Activated naive CD8-positive, alpha-beta T cell treated with anti-CD3 and anti-CD28 coated beads, Interleukin-2, amount 10 ng/mL, durations not matched to agents 7 days and 5 days (primary cell): Measurements from ENCODE around the gene HIRA. TPM values are rescaled to one million over a fixed set of nuclear protein-coding genes. Genes with fewer than 3 reads are reported as not detected.

Experiments
- ATAC-seq: fragments of 150-1000 bp; cut with Tn5 transposase; one replicate; pipeline ENCODE4 v1.10.0; 2021; ENCODE audit warnings: low read depth, moderate library complexity
- POLR2A ChIA-PET: fragments of 350-600 bp; sonication (Branson Sonifier 250); formaldehyde crosslinking; loops from one replicate; lab custom pipeline; 2021; ENCODE audit warnings: antibody characterized with exemption; lab: Charles Lee
- DNase-seq: peaks from one replicate; pipeline ENCODE4 v3.0.0; 2021
- H3K27ac Mint-ChIP-seq: one replicate; pipeline ENCODE4 v1.8.0; 2022; ENCODE audit warnings: mild to moderate bottlenecking, mixed read lengths
- H3K27me3 Mint-ChIP-seq: one replicate; pipeline ENCODE4 v1.8.0; 2022; ENCODE audit warnings: mild to moderate bottlenecking, moderate library complexity, mixed read lengths
- H3K36me3 Mint-ChIP-seq: one replicate; pipeline ENCODE4 v1.8.0; 2021; ENCODE audit warnings: mild to moderate bottlenecking, mixed read lengths
- H3K4me1 Mint-ChIP-seq: one replicate; pipeline ENCODE4 v1.8.0; 2021; ENCODE audit warnings: mixed read lengths
- H3K4me3 Mint-ChIP-seq: one replicate; pipeline ENCODE4 v1.8.0; 2022; ENCODE audit warnings: mild to moderate bottlenecking, moderate library complexity, mixed read lengths
- H3K9me3 Mint-ChIP-seq: one replicate; pipeline ENCODE4 v1.8.0; 2021; ENCODE audit warnings: mixed read lengths
- total RNA-seq, 2 experiments: library from RNA; stranded (reverse); gene quantifications; one replicate each; pipeline ENCODE4 v1.2.3, GENCODE V29; 2021

The HIRA gene
- total RNA-seq, 2 experiments from 2014 or later, result 37.8 to 42.7 TPM

- H3K9me3 Mint-ChIP-seq, result no peaks in the 10 kb centered on the region
- peak overlapping the region; percentile 89 for H3K27ac Mint-ChIP-seq
- no peaks in the 10 kb centered on the region for H3K27me3 Mint-ChIP-seq
- peaks cover 36% of the 10 kb centered on the region for H3K4me1 Mint-ChIP-seq
- POLR2A ChIA-PET, result interaction anchor here (1.0 to 6.9 kb wide), 3 partner anchors 9 to 16 kb away, joined by 4 to 70 read pairs (median 28); partner anchors contain the start of gene C22orf39
- ATAC-seq (peak; percentile 14), DNase-seq (no peak)
- peak overlapping the region; percentile 92 for H3K4me3 Mint-ChIP-seq
- peaks cover 17% of the 10 kb centered on the region for H3K36me3 Mint-ChIP-seq
These were observed 1.3 kb downstream of the HIRA start for GRCh38 chr22:19429950-19430889.

- no peak for DNase-seq
- Mint-ChIP-seq H3K9me3 (no peaks in the 10 kb centered on the region), H3K4me3 (no peak overlapping the region), H3K27ac (no peak overlapping the region), H3K4me1 (peaks cover 65% of the 10 kb centered on the region), H3K36me3 (peaks cover 17% of the 10 kb centered on the region), H3K27me3 (no peaks in the 10 kb centered on the region)
- ATAC-seq, result no peak
- POLR2A ChIA-PET, result no interaction called here
These were observed 7.4 kb downstream of the HIRA start for GRCh38 chr22:19424186-19424500.

GRCh38 chr22:19422440-19423301 lies 8.9 kb downstream of the HIRA start:
- Mint-ChIP-seq H3K27ac (peak overlapping the region; percentile 35), H3K36me3 (peaks cover 14% of the 10 kb centered on the region), H3K4me1 (peaks cover 63% of the 10 kb centered on the region), H3K4me3 (no peak overlapping the region), H3K9me3 (no peaks in the 10 kb centered on the region), H3K27me3 (no peaks in the 10 kb centered on the region)
- POLR2A ChIA-PET, result interaction anchor here (0.6 to 4.8 kb wide), 2 partner anchors 9 to 282 kb away, joined by 3 to 28 read pairs; partner anchors contain the start of genes HIRA and MRPL40
- DNase-seq, result no peak
- no peak for ATAC-seq

- Mint-ChIP-seq H3K27me3 (no peaks in the 10 kb centered on the region), H3K4me3 (peak overlapping the region; percentile 55), H3K27ac (peak overlapping the region; percentile 89), H3K4me1 (peaks cover 56% of the 10 kb centered on the region), H3K36me3 (peaks cover 20% of the 10 kb centered on the region), H3K9me3 (no peaks in the 10 kb centered on the region)
- DNase-seq (no peak), ATAC-seq (no peak)
- POLR2A ChIA-PET, result interaction anchor here (0.5 to 4.8 kb wide), 7 partner anchors 9 to 178 kb away, joined by 3 to 28 read pairs (median 3); partner anchors contain the start of genes CDC45, HIRA and MRPL40
These were observed 11.2 kb downstream of the HIRA start for GRCh38 chr22:19420321-19420720.

- Mint-ChIP-seq H3K4me1 (peaks cover 52% of the 10 kb centered on the region), H3K9me3 (no peaks in the 10 kb centered on the region), H3K4me3 (peak overlapping the region; percentile 55), H3K36me3 (peaks cover 20% of the 10 kb centered on the region), H3K27me3 (no peaks in the 10 kb centered on the region), H3K27ac (peak overlapping the region; percentile 89)
- POLR2A ChIA-PET, result interaction anchor here (0.5 to 4.8 kb wide), 6 partner anchors 10 to 179 kb away, joined by 3 to 28 read pairs (median 3); partner anchors contain the start of genes CDC45, HIRA and MRPL40
- DNase-seq (no peak), ATAC-seq (peak; percentile 94)
These were observed 11.9 kb downstream of the HIRA start for GRCh38 chr22:19419464-19420178.

- no peaks in the 10 kb centered on the region for H3K9me3 Mint-ChIP-seq
- peaks cover 20% of the 10 kb centered on the region for H3K36me3 Mint-ChIP-seq
- ATAC-seq (no peak), DNase-seq (no peak)
- H3K4me3 Mint-ChIP-seq, result peak overlapping the region; percentile 55
- H3K4me1 Mint-ChIP-seq, result peaks cover 51% of the 10 kb centered on the region
- POLR2A ChIA-PET, result interaction anchor here (1.8 to 4.8 kb wide), 2 partner anchors 10 to 12 kb away, joined by 4 to 28 read pairs; partner anchors contain the start of genes HIRA and MRPL40
- H3K27me3 Mint-ChIP-seq, result no peaks in the 10 kb centered on the region
- H3K27ac Mint-ChIP-seq, result peak overlapping the region; percentile 89
These were observed 12.5 kb downstream of the HIRA start for GRCh38 chr22:19419086-19419463.

- Mint-ChIP-seq H3K27ac (peak overlapping the region; percentile 46), H3K4me3 (no peak overlapping the region)
- no peak for ATAC-seq
These were observed 18.6 kb downstream of the HIRA start for GRCh38 chr22:19412923-19413322.

GRCh38 chr22:19412478-19412877 lies 19.1 kb downstream of the HIRA start:
- POLR2A ChIA-PET, result interaction anchor here (1.0 kb wide), 1 partner anchor 34 kb away, joined by 3 read pairs; no protein-coding TSS in a partner anchor
- Mint-ChIP-seq H3K4me3 (no peak overlapping the region), H3K4me1 (peaks cover 13% of the 10 kb centered on the region), H3K36me3 (peaks cover 16% of the 10 kb centered on the region), H3K27me3 (no peaks in the 10 kb centered on the region), H3K27ac (peak overlapping the region; percentile 46), H3K9me3 (no peaks in the 10 kb centered on the region)
- DNase-seq (no peak), ATAC-seq (no peak)

More at GRCh38 chr22:19412923-19413322, 18.6 kb downstream of the HIRA start:
- POLR2A ChIA-PET, result interaction anchor here (1.0 kb wide), 1 partner anchor 34 kb away, joined by 3 read pairs; no protein-coding TSS in a partner anchor
- Mint-ChIP-seq H3K9me3 (no peaks in the 10 kb centered on the region), H3K4me1 (peaks cover 16% of the 10 kb centered on the region), H3K27me3 (no peaks in the 10 kb centered on the region), H3K36me3 (peaks cover 18% of the 10 kb centered on the region)
- DNase-seq, result no peak

- H3K4me1 Mint-ChIP-seq, result peaks cover 13% of the 10 kb centered on the region
- no peak overlapping the region for H3K4me3 Mint-ChIP-seq
- peaks cover 12% of the 10 kb centered on the region for H3K36me3 Mint-ChIP-seq
- ATAC-seq (no peak), DNase-seq (no peak)
- H3K27ac Mint-ChIP-seq, result no peak overlapping the region
- no peaks in the 10 kb centered on the region for H3K9me3 Mint-ChIP-seq
- no peaks in the 10 kb centered on the region for H3K27me3 Mint-ChIP-seq
- POLR2A ChIA-PET, result interaction anchor here (0.6 kb wide), 1 partner anchor 1109 kb away, joined by 3 read pairs; no protein-coding TSS in a partner anchor
These were observed 19.9 kb downstream of the HIRA start for GRCh38 chr22:19411690-19412045.

- DNase-seq (no peak), ATAC-seq (no peak)
- H3K4me3 Mint-ChIP-seq, result no peak overlapping the region
- peaks cover 8% of the 10 kb centered on the region for H3K36me3 Mint-ChIP-seq
- H3K4me1 Mint-ChIP-seq, result peaks cover 13% of the 10 kb centered on the region
- H3K27ac Mint-ChIP-seq, result no peak overlapping the region
- POLR2A ChIA-PET, result interaction anchor here (0.6 kb wide), 1 partner anchor 1110 kb away, joined by 3 read pairs; no protein-coding TSS in a partner anchor
- H3K9me3 Mint-ChIP-seq, result no peaks in the 10 kb centered on the region
- no peaks in the 10 kb centered on the region for H3K27me3 Mint-ChIP-seq
These were observed 20.4 kb downstream of the HIRA start for GRCh38 chr22:19410941-19411689.

- H3K27ac Mint-ChIP-seq, result no peak overlapping the region
- H3K4me1 Mint-ChIP-seq, result peaks cover 5% of the 10 kb centered on the region
- peaks cover 13% of the 10 kb centered on the region for H3K36me3 Mint-ChIP-seq
- H3K4me3 Mint-ChIP-seq, result no peak overlapping the region
- H3K9me3 Mint-ChIP-seq, result no peaks in the 10 kb centered on the region
- ATAC-seq (no peak), DNase-seq (no peak)
- POLR2A ChIA-PET, result interaction anchor here (0.6 kb wide), 1 partner anchor 13 kb away, joined by 3 read pairs; no protein-coding TSS in a partner anchor
- no peaks in the 10 kb centered on the region for H3K27me3 Mint-ChIP-seq
These were observed 23.6 kb downstream of the HIRA start for GRCh38 chr22:19407649-19408606.
